Cerebellar nuclear complex (tissue), 1 donor: ENCODE measurements around the gene SMOC1.

ENCODE experiments used
- DNase-seq, 2 experiments: peaks; one replicate each; lab custom pipeline; 2025; lab: John Stamatoyannopoulos, UW

Gene SMOC1

GRCh38 chr14:69879175-69880043 is at the start of gene SMOC1:
Gene SMOC1, plus strand, starts transcription at chr14:69879416. Its CDS starts 263 bp downstream, at chr14:69879679.
- no peak for DNase-seq

- DNase-seq = no peak
Observed at GRCh38 chr14:69838881-69839416, 40.3 kb upstream of the SMOC1 start.

GRCh38 chr14:69839661-69840060 is 39.6 kb upstream of the SMOC1 start:
- DNase-seq = no peak

GRCh38 chr14:69841656-69842055 is 37.6 kb upstream of the SMOC1 start:
- no peak for DNase-seq

- DNase-seq = no peak
Observed at GRCh38 chr14:69842686-69843420, 36.4 kb upstream of the SMOC1 start.

GRCh38 chr14:69844171-69844570 is 35.0 kb upstream of the SMOC1 start:
- no peak for DNase-seq

- no peak for DNase-seq
Observed at GRCh38 chr14:69845050-69845581, 34.1 kb upstream of the SMOC1 start.

GRCh38 chr14:69845787-69846186 is 33.4 kb upstream of the SMOC1 start:
- DNase-seq = no peak

GRCh38 chr14:69848156-69848555 is 31.1 kb upstream of the SMOC1 start:
- DNase-seq = no peak

GRCh38 chr14:69848903-69849391 is 30.3 kb upstream of the SMOC1 start:
- no peak for DNase-seq

GRCh38 chr14:69850086-69850735 is 29.0 kb upstream of the SMOC1 start:
- no peak for DNase-seq

- DNase-seq = no peak
Observed at GRCh38 chr14:69850736-69851112, 28.5 kb upstream of the SMOC1 start.

- no peak for DNase-seq
Observed at GRCh38 chr14:69852531-69853321, 26.5 kb upstream of the SMOC1 start.

GRCh38 chr14:69853774-69854173 is 25.4 kb upstream of the SMOC1 start:
- DNase-seq = no peak

- no peak for DNase-seq
Observed at GRCh38 chr14:69854598-69854997, 24.6 kb upstream of the SMOC1 start.

GRCh38 chr14:69855180-69855832 is 23.9 kb upstream of the SMOC1 start:
- no peak for DNase-seq

- DNase-seq = no peak
Observed at GRCh38 chr14:69858801-69859200, 20.4 kb upstream of the SMOC1 start.

- no peak for DNase-seq
Observed at GRCh38 chr14:69859591-69859990, 19.6 kb upstream of the SMOC1 start.

- DNase-seq = no peak
Observed at GRCh38 chr14:69860221-69860620, 19.0 kb upstream of the SMOC1 start.

GRCh38 chr14:69861025-69861569 is 18.1 kb upstream of the SMOC1 start:
- DNase-seq = no peak
